Smooth muscle cell (in vitro differentiated cells): Measurements from ENCODE around the gene TPH1. TPM values are rescaled to one million over a fixed set of nuclear protein-coding genes. Genes with fewer than 3 reads are reported as not detected.

Experiments used
- DNase-seq: peaks from one replicate; lab custom pipeline; 2025; ENCODE audit not compliant: unreplicated experiment; lab: John Stamatoyannopoulos, UW
- H2AFZ ChIP-seq: fragments of 200-600 bp; sonication (generic); 2 replicates; pipeline ENCODE4 v1.6.0; 2016; ENCODE audit warnings: antibody characterized with exemption, low read depth, mild to moderate bottlenecking
- H3F3A ChIP-seq: fragments of 200-600 bp; sonication (generic); 2 replicates; pipeline ENCODE4 v1.6.0; 2017; ENCODE audit warnings: antibody characterized with exemption, low read depth
- H3K27ac ChIP-seq: fragments of 200-600 bp; sonication (generic); 2 replicates; pipeline ENCODE4 v1.5.1; 2016; ENCODE audit warnings: low read depth, mild to moderate bottlenecking
- H3K27me3 ChIP-seq: fragments of 200-600 bp; sonication (generic); 2 replicates; pipeline ENCODE4 v1.6.1; 2016; ENCODE audit warnings: low read depth, mild to moderate bottlenecking
- H3K36me3 ChIP-seq: fragments of 200-600 bp; sonication (generic); 2 replicates; pipeline ENCODE4 v1.5.1; 2016; ENCODE audit warnings: low read depth
- H3K4me1 ChIP-seq: fragments of 200-600 bp; sonication (generic); 2 replicates; pipeline ENCODE4 v1.5.1; 2016; ENCODE audit warnings: low read depth
- H3K4me2 ChIP-seq: fragments of 200-600 bp; sonication (generic); 2 replicates; pipeline ENCODE4 v1.6.0; 2016; ENCODE audit warnings: mild to moderate bottlenecking
- H3K4me3 ChIP-seq: fragments of 200-600 bp; sonication (generic); 2 replicates; pipeline ENCODE4 v1.5.1; 2016; ENCODE audit warnings: mild to moderate bottlenecking
- H3K79me2 ChIP-seq: fragments of 200-600 bp; sonication (generic); 2 replicates; pipeline ENCODE4 v1.6.0; 2016; ENCODE audit warnings: low read depth, mild to moderate bottlenecking
- H3K9ac ChIP-seq: fragments of 200-600 bp; sonication (generic); 2 replicates; pipeline ENCODE4 v1.6.0; 2016; ENCODE audit warnings: low read depth
- H3K9me3 ChIP-seq: fragments of 200-600 bp; sonication (generic); replicated peaks from 2 replicates; pipeline ENCODE4 v1.5.1; 2016; ENCODE audit warnings: low read depth
- H4K20me1 ChIP-seq: fragments of 200-600 bp; sonication (generic); 2 replicates; pipeline ENCODE4 v1.6.0; 2016; ENCODE audit warnings: low read depth
- WGBS: methylation state at CpG from one replicate; pipeline ENCODE4 v1.1.7; 2016; ENCODE audit warnings: low lambda C conversion rate; 5-methylcytosine and 5-hydroxymethylcytosine counted together
- polyA plus RNA-seq: library from polyadenylated mRNA; unstranded; fragments of >200 nt; fragmentation: Nextera tagmentation; extraction: Ambion mirVana; gene quantifications from 2 replicates; pipeline ENCODE4 v1.2.1, GENCODE V29; 2016
- total RNA-seq: library from RNA; depleted of rRNA; stranded (reverse); fragments of >200 nt; gene quantifications from 2 replicates; pipeline ENCODE4 v1.2.3, GENCODE V29; 2014
- TF ChIP-seq, protein P1 (sequence below): fragments of 200-600 bp; sonication (generic); IDR thresholded peaks from 2 replicates; pipeline ENCODE4 v1.5.1; 2017; ENCODE audit warnings: borderline replicate concordance, mild to moderate bottlenecking, antibody characterized with exemption; ENCODE audit not compliant: insufficient read depth, poor library complexity, severe bottlenecking

TPH1 gene
- total RNA-seq: 0.09 TPM in 1 of 2 replicates, not detected in the other
- polyA plus RNA-seq: not detected in 2 replicates

GRCh38 chr11:18046116-18046777 is at the start of gene TPH1:
Gene TPH1, minus strand, starts transcription at chr11:18046269. Its CDS starts 5,507 bp downstream, at chr11:18040762.
- H3K79me2 ChIP-seq: no peaks in the 10 kb centered on the region
- H3F3A ChIP-seq: no peaks in the 10 kb centered on the region
- no peak within 1 kb of the TSS for H3K27ac ChIP-seq
- H3K27me3 ChIP-seq: peaks cover 68% of the 10 kb centered on the region
- WGBS: 10% methylated on average over 36 of the region's 36 CpGs
- H3K4me1 ChIP-seq: no peaks in the 10 kb centered on the region
- H3K9me3 ChIP-seq: no peaks in the 10 kb centered on the region
- no peaks in the 10 kb centered on the region for H3K36me3 ChIP-seq
- no peak within 1 kb of the TSS for H3K9ac ChIP-seq
- TF ChIP-seq, protein P1, sequence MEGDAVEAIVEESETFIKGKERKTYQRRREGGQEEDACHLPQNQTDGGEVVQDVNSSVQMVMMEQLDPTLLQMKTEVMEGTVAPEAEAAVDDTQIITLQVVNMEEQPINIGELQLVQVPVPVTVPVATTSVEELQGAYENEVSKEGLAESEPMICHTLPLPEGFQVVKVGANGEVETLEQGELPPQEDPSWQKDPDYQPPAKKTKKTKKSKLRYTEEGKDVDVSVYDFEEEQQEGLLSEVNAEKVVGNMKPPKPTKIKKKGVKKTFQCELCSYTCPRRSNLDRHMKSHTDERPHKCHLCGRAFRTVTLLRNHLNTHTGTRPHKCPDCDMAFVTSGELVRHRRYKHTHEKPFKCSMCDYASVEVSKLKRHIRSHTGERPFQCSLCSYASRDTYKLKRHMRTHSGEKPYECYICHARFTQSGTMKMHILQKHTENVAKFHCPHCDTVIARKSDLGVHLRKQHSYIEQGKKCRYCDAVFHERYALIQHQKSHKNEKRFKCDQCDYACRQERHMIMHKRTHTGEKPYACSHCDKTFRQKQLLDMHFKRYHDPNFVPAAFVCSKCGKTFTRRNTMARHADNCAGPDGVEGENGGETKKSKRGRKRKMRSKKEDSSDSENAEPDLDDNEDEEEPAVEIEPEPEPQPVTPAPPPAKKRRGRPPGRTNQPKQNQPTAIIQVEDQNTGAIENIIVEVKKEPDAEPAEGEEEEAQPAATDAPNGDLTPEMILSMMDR: no peak
- peak within 1 kb of the TSS; percentile 80 for H3K4me2 ChIP-seq
- peak; percentile 9 for DNase-seq
- peak within 1 kb of the TSS; percentile 20 for H3K4me3 ChIP-seq
- H2AFZ ChIP-seq: no peak within 1 kb of the TSS
- H4K20me1 ChIP-seq: no peaks in the 10 kb centered on the region

GRCh38 chr11:18093959-18094358 is 47.9 kb upstream of the TPH1 start:
- no peak overlapping the region for H3K4me3 ChIP-seq
- no peak overlapping the region for H2AFZ ChIP-seq
- H3K9me3 ChIP-seq: no peaks in the 10 kb centered on the region
- H3K79me2 ChIP-seq: no peaks in the 10 kb centered on the region
- no peaks in the 10 kb centered on the region for H3K27me3 ChIP-seq
- TF ChIP-seq, protein P1: no peak
- H3K9ac ChIP-seq: no peak overlapping the region
- H3K36me3 ChIP-seq: peaks cover 21% of the 10 kb centered on the region
- H3K4me2 ChIP-seq: no peak overlapping the region
- H3K4me1 ChIP-seq: no peaks in the 10 kb centered on the region
- no peaks in the 10 kb centered on the region for H3F3A ChIP-seq
- DNase-seq: no peak
- no peak overlapping the region for H3K27ac ChIP-seq
- peaks cover under 1% of the 10 kb centered on the region for H4K20me1 ChIP-seq

DNA sequence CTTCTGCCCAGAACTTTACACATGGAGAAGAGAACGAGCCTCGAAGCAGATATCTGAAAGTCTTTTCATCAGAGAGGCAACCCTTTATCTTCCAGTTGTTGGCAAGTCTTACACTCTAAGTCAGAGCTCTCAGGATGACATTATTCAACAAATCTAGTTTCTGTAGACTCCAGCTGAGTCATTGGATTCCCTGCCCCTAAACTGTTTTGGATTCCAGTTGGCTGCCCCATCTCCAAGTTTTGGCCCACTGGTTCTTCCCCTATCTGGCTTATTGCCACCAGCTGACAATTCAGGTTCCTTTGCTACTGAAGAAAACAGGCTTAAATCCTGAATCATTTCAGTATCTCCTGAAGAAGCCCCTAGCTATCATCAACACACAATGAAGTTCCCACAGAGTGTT is 45.7 kb upstream of the TPH1 start:
- H3K27me3 ChIP-seq: no peaks in the 10 kb centered on the region
- H3K9ac ChIP-seq: no peak overlapping the region
- TF ChIP-seq, protein P1: no peak
- peaks cover 38% of the 10 kb centered on the region for H3K36me3 ChIP-seq
- no peaks in the 10 kb centered on the region for H3K9me3 ChIP-seq
- no peaks in the 10 kb centered on the region for H3K4me1 ChIP-seq
- H3K4me2 ChIP-seq: no peak overlapping the region
- no peak overlapping the region for H2AFZ ChIP-seq
- H3K27ac ChIP-seq: no peak overlapping the region
- no peaks in the 10 kb centered on the region for H3F3A ChIP-seq
- no peak overlapping the region for H3K4me3 ChIP-seq
- no peaks in the 10 kb centered on the region for H3K79me2 ChIP-seq
- WGBS: 90% methylated on average over 2 of the region's 2 CpGs
- no peak for DNase-seq
- H4K20me1 ChIP-seq: no peaks in the 10 kb centered on the region

- Histone ChIP-seq H3K27me3 (no peaks in the 10 kb centered on the region), H3K4me3 (no peak overlapping the region), H3K27ac (no peak overlapping the region), H3K4me2 (no peak overlapping the region), H3K79me2 (no peaks in the 10 kb centered on the region), H3K9me3 (no peaks in the 10 kb centered on the region), H4K20me1 (no peaks in the 10 kb centered on the region), H2AFZ (no peak overlapping the region), H3K4me1 (no peaks in the 10 kb centered on the region), H3K36me3 (peaks cover 42% of the 10 kb centered on the region), H3K9ac (no peak overlapping the region), H3F3A (no peaks in the 10 kb centered on the region)
- DNase-seq: no peak
- WGBS: 98% methylated on average over 3 of the region's 3 CpGs
- TF ChIP-seq, protein P1: no peak
These were observed 42.9 kb upstream of the TPH1 start for GRCh38 chr11:18088966-18089365.
